ENCODE data around the gene NDUFA1.
A peak's percentile ranks its signal among the peaks of the same experiment; 100 is the strongest.
"Not testable (repeated sequence)": the region's sequence is repeated elsewhere in the genome, so short reads cannot be mapped to it uniquely, and the experiment has no call there.

The NDUFA1 gene

DNA sequence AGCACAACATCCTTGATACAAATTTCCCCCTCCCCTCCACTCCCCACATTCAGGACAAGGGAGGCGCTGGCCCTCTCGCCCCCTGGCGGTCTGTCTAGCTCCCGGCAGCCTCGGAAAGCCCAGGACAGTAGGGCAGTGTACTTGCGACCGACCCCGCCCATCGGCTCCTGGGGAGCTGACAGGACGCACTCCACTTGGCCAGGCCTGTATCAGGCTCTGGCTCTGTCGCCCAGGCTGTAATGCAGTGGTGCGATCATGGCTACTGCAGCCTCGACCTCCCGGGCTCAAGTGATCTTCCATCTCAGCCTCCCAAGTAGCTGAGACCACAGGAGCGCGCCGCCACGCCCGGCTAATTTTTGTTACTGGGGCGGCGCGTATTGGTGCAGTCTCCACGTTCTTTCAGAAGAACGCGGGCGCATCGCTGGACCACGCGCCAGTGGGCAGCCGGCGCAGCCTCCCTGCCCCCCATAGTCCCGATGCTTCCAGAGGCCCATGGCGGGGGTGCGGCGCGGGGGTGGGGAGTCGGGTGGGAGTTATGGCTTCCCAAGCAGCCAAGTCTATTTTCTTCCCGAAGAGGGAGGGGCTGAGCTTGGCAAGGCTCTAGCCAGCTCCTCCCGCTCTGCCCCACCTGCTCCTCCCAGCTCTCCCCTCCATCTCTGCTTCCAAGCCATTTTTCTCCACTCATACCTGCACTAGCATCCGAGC, 16.2 kb downstream of the NDUFA1 start:
- TF ChIP-seq, protein P1, sequence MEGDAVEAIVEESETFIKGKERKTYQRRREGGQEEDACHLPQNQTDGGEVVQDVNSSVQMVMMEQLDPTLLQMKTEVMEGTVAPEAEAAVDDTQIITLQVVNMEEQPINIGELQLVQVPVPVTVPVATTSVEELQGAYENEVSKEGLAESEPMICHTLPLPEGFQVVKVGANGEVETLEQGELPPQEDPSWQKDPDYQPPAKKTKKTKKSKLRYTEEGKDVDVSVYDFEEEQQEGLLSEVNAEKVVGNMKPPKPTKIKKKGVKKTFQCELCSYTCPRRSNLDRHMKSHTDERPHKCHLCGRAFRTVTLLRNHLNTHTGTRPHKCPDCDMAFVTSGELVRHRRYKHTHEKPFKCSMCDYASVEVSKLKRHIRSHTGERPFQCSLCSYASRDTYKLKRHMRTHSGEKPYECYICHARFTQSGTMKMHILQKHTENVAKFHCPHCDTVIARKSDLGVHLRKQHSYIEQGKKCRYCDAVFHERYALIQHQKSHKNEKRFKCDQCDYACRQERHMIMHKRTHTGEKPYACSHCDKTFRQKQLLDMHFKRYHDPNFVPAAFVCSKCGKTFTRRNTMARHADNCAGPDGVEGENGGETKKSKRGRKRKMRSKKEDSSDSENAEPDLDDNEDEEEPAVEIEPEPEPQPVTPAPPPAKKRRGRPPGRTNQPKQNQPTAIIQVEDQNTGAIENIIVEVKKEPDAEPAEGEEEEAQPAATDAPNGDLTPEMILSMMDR (conservative IDR thresholded peaks at IDR 0.05): peak; percentile 66
- TF ChIP-seq ZFX (IDR thresholded peaks at IDR 0.05): no peak
- no peak overlapping the region for H3K27ac ChIP-seq

DNA sequence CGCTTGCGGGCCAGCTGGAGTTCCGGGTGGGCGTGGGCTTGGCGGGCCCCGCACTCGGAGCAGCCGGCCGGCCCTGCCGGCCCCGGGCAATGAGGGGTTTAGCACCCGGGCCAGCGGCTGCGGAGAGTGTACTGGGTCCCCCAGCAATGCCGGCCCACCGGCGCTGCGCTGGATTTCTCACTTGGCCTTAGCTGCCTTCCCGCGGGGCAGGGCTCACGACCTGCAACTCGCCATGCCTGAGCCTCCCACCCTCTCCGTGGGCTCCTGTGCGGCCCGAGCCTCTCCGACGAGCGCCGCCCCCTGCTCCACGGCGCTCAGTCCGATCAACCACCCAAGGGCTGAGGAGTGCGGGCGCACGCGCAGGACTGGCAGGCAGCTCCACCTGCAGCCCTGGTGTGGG, 19.0 kb downstream of the NDUFA1 start:
- not testable (repeated sequence) for H3K27ac ChIP-seq

DNA sequence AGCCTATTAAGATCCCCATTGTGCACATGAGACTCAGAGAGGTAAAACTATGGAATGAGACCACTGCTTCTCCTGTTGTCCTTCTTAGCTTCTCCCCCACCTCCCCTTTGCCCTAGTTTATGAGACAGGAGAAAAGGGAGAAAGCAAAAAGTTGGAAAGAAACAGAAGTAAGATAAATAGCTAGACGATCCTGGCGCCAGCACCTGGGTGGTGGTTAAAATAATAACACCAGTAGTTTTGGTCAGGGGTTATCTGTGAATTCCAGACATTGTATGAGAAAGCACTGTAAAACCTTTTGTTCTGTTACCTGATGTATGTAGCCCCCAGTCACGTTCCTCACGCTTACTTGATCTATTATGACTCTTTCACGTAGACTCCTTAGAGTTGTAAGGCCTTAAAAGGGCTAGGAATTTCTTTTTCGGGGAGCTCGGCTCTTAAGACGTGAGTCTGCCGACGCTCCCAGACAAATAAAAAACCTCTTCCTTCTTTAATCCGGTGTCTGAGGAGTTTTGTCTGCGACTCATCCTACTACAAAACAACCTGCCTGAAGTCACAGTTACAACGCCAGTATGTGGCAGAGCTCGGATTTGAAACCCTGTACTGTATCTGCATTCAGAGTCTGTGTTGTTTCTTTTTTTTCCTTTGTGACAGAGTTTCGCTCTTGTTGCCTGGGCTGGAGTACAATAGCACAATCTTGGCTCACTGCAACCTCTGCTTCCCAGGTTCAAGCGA, 20.5 kb downstream of the NDUFA1 start:
- H3K27ac ChIP-seq: not testable (repeated sequence)

DNA sequence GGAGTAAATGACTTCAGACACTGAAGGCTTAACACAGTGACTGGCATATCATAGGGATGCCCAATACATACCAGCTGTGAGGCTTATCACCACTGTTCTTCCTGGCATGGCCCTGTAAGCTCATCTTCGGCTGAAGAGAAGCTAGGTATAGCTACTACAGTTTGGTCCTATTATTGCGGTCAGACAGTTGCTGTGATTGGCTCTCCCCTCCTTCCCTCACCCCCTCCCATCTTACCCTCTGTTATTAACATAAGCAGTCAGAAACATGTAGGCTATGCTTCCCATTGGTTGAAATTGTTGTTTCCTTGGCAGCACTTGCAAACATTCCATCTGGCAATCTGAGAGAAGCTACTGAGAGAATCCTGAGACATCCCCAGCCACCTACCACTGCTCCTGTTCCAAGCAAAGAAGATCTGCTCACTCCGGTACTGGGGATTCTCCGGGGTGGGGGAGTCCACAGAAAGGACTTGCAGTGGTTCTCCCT, 24.3 kb downstream of the NDUFA1 start, which contains the start of gene AKAP14:
Gene AKAP14 (plus strand): TSS at position 51 of the 484 bp plus-strand sequence. CDS start 7,331 bp downstream, outside the sequence.
- no peak within 1 kb of the TSS for H3K27ac ChIP-seq
- TF ChIP-seq, protein P1 (conservative IDR thresholded peaks at IDR 0.05): no peak

DNA sequence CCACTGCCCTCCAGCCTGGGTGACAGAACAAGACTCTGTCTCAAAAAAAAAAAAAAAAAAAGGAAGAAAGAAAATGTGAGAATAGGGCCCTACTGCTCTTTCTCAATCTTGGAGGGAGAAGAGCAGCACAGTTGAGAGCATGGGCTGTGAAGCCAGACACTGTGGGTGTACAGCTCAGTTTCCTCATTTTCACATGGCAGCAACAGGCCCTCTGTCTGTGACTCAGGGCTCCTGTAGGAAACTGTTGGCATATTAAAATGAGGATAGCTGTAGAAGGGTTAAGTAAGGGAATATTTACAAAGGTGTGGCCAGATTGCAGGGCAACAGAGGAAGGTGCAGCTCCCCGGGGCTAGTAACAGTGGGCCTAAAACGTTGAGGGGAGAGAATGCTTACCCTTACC, 27.5 kb downstream of the NDUFA1 start:
- TF ChIP-seq ZFX (IDR thresholded peaks at IDR 0.05): no peak
- TF ChIP-seq, protein P1 (conservative IDR thresholded peaks at IDR 0.05): no peak
- no peak overlapping the region for H3K27ac ChIP-seq

DNA sequence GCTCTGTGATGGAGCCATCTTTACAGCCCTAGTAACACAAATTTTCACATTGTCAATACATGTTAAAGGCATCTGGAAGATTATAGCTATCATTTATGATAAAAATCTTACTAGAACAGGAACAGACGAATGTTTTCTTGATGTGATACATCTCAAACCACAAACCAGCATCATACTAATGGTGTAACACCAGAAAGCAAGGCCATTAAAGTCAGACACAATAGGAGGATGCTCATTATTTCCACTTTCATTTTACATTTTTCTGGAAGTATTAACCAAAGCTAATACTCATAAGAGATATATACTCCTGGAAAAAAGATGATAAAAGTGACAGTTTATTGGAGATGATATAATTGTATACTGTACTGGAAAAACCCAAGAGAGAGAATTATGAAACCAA, 29.3 kb downstream of the NDUFA1 start:
- TF ChIP-seq, protein P1 (conservative IDR thresholded peaks at IDR 0.05): no peak
- no peak for TF ChIP-seq ZFX (IDR thresholded peaks at IDR 0.05)
- H3K27ac ChIP-seq: no peak overlapping the region

DNA sequence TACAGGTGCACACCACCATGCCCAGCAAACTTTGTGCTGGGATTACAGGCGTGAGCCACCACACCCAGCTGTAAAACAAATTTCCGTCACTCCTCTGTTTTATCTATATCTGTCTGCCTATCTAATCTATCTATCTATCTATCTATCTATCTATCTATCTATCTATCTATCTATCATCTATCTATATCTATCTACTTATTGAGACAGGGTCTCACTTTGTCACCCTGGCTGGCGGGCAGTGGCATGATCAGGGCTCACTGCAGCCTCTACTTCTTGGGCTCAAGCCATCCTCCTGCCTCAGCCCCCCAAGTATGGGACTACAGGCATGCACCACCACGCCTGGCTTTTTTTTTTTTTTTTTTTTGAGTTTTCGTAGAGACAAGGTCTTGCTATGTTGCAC, 44.7 kb downstream of the NDUFA1 start:
- TF ChIP-seq ZFX (IDR thresholded peaks at IDR 0.05): no peak
- TF ChIP-seq, protein P1 (conservative IDR thresholded peaks at IDR 0.05): no peak
- H3K27ac ChIP-seq: no peak overlapping the region

DNA sequence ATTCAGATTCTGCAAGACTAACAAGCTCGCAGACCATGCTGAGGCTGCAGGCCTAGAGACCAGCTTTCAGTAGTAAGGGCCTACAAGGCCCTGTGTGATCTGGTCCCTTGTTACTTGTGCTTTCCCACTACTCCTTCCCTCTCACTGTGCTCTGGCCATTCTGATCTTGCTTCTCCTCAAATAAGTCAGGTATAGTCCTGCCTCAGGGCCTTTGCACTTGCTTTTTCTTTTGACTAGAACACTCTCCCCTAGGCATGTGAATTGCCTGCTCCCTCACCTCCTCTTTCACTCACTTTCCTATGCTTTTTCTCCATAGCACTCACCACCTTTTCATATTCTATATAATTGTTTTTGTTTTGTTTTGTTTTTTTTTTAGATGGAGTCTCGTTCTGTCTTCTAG, 46.2 kb downstream of the NDUFA1 start:
- no peak for TF ChIP-seq ZFX (IDR thresholded peaks at IDR 0.05)
- TF ChIP-seq, protein P1 (conservative IDR thresholded peaks at IDR 0.05): no peak
- H3K27ac ChIP-seq: no peak overlapping the region

Measured in C4-2B (cell line).